Frontal cortex (tissue), 4 donors: ENCODE measurements around the gene STAG1. TPM values are rescaled to one million over a fixed set of nuclear protein-coding genes. Genes with fewer than 3 reads are reported as not detected.

Experiments used
- DNase-seq, 2 donors: peaks; one replicate each; pipeline ENCODE4 v3.0.0; 2012; ENCODE audit warnings: low spot score in 2 of 2
- FAIRE-seq: peaks from 2 replicates; lab custom pipeline; 2012; peaks lifted over from hg19 to GRCh38; lab: Jason Lieb, UNC
- small RNA-seq: library from RNA; depleted of rRNA; stranded (forward); fragments of <200 nt; gene quantifications from one replicate; pipeline ENCODE3, GENCODE V24; 2014
- total RNA-seq: library from RNA; depleted of rRNA; stranded (reverse); fragments of >200 nt; gene quantifications from one replicate; pipeline ENCODE4 v1.2.3, GENCODE V29; 2014
- donor health status: control.
- donor health status: control.
- donor health status: control.

The STAG1 gene
- total RNA-seq, 1 donor from 2014 or later, result 92.5 TPM

GRCh38 chr3:136300444-136300843 lies 451.7 kb downstream of the STAG1 start:
- no peak for FAIRE-seq
- no peak for DNase-seq

- DNase-seq, result no peak
- FAIRE-seq, result no peak
Measured at GRCh38 chr3:136297826-136298225, 454.4 kb downstream of the STAG1 start.

GRCh38 chr3:136296960-136297359 lies 455.2 kb downstream of the STAG1 start:
- DNase-seq (no peak), FAIRE-seq (no peak)

GRCh38 chr3:136294176-136294575 lies 458.0 kb downstream of the STAG1 start:
- FAIRE-seq, result no peak
- DNase-seq, result no peak

GRCh38 chr3:136293279-136293678 lies 458.9 kb downstream of the STAG1 start:
- FAIRE-seq, result no peak
- no peak for DNase-seq

- FAIRE-seq (no peak), DNase-seq (no peak)
Measured at GRCh38 chr3:136292500-136292899, 459.7 kb downstream of the STAG1 start.

- no peak for FAIRE-seq
- no peak for DNase-seq
Measured at GRCh38 chr3:136291302-136291701, 460.9 kb downstream of the STAG1 start.

Small RNA genes lying within 50 kb of the gene (small RNA-seq; reads per million reads assigned to genes)
- not detected for gene RNU6-1284P
- not detected for gene RNU6-789P

Other genes starting within 250 kb of the STAG1 start
- gene SLC35G2, start 66.7 kb upstream of the STAG1 start, total RNA-seq, result 11.8 TPM
- 38.3 TPM for gene NCK1, start 109.8 kb upstream of the STAG1 start, total RNA-seq
- 0.82 TPM for gene IL20RB, start 205.6 kb upstream of the STAG1 start, total RNA-seq